Loucy (cell line): ENCODE data around the gene EXOC7.

ENCODE experiments used
- CTCF ChIP-seq: fragments of 200-600 bp; sonication (generic); conservative IDR thresholded peaks from 2 replicates; pipeline ENCODE4 v1.5.1; 2014; ENCODE audit warnings: mild to moderate bottlenecking, antibody characterized with exemption, low read length
- EZH2phosphoT487 ChIP-seq: fragments of 200-600 bp; IDR thresholded peaks from 2 replicates; pipeline ENCODE4 v1.6.1; 2018; ENCODE audit warnings: antibody characterized with exemption, mild to moderate bottlenecking, moderate library complexity, borderline replicate concordance

DNA sequence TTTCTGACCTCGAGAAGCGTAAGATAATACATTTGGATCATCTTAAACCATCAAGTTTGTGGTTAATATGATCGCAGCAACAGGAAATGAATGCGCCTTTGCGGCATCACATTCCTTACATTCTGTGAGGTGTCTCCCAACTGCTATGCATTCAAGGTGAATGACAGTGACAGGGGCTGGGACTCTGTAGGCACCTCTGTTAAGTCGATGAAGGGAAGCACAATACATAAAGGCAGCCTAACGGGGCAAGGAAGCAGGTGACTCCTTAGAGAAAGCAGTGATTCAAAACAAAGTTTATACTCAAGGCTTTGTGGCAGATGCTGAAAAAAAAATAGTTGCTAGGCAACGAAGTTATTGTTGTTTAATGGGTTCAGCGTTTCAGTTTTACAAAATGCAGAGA is 54.9 kb downstream of the EXOC7 start:
- TF ChIP-seq CTCF (no peak), EZH2phosphoT487 (no peak)
